ENCODE data around the gene LRP2BP. TPM values are rescaled to one million over a fixed set of nuclear protein-coding genes. Genes with fewer than 3 reads are reported as not detected.
A peak's percentile ranks its signal among the peaks of the same experiment; 100 is the strongest.

The LRP2BP gene
- total RNA-seq, 3 donors from 2014 or later = 0.96 to 2.3 (median 1.6) TPM

GRCh38 chr4:185404031-185404430 lies 8.3 kb upstream of the LRP2BP start:
- no peak overlapping the region for H3K27ac ChIP-seq
- no peak overlapping the region for H3K4me3 ChIP-seq
- no peaks in the 10 kb centered on the region for H3K9me3 ChIP-seq
- intact Hi-C loops (cut with DNase I; ENCODE audit: low total_unique reads) = no loop called here
- no peaks in the 10 kb centered on the region for H3K4me1 ChIP-seq
- DNase-seq (ENCODE audit: low spot score in 2 of 2) = no peak
- H3K27me3 ChIP-seq = no peaks in the 10 kb centered on the region
- TF ChIP-seq POLR2A (IDR thresholded peaks at IDR 0.05) (no peak), CTCF (IDR thresholded peaks at IDR 0.05) (no peak)
- no peaks in the 10 kb centered on the region for H3K36me3 ChIP-seq

- H3K27me3 ChIP-seq = no peaks in the 10 kb centered on the region
- intact Hi-C loops (cut with DNase I; ENCODE audit: low total_unique reads) = loop anchor here (10.0 kb wide), 1 partner anchor 195 kb away; the partner anchor contains the start of genes CFAP97 and SNX25
These were observed 3.7 kb upstream of the LRP2BP start for GRCh38 chr4:185399466-185399865.

GRCh38 chr4:185398618-185399017 lies 2.9 kb upstream of the LRP2BP start:
- Histone ChIP-seq H3K4me1 (no peaks in the 10 kb centered on the region), H3K4me3 (no peak overlapping the region), H3K36me3 (no peaks in the 10 kb centered on the region), H3K9me3 (no peaks in the 10 kb centered on the region), H3K27ac (peak overlapping the region in 1 of 2 donors; percentile 30), H3K27me3 (no peaks in the 10 kb centered on the region)
- intact Hi-C loops (cut with DNase I; ENCODE audit: low total_unique reads) = loop anchor here (10.0 kb wide), 1 partner anchor 194 kb away; the partner anchor contains the start of genes CFAP97 and SNX25
- no peak for DNase-seq (ENCODE audit: low spot score in 2 of 2)
- no peak for TF ChIP-seq POLR2AphosphoS5 (IDR thresholded peaks at IDR 0.05)
- TF ChIP-seq CTCF (IDR thresholded peaks at IDR 0.05) = no peak
- TF ChIP-seq POLR2A (IDR thresholded peaks at IDR 0.05) = no peak

More at GRCh38 chr4:185399466-185399865, 3.7 kb upstream of the LRP2BP start:
- H3K27ac ChIP-seq = peak overlapping the region in 1 of 2 donors; percentile 22
- no peaks in the 10 kb centered on the region for H3K9me3 ChIP-seq
- H3K36me3 ChIP-seq = no peaks in the 10 kb centered on the region
- no peak overlapping the region for H3K4me3 ChIP-seq
- no peak for DNase-seq (ENCODE audit: low spot score in 2 of 2)
- TF ChIP-seq POLR2AphosphoS5 (IDR thresholded peaks at IDR 0.05) (no peak), CTCF (IDR thresholded peaks at IDR 0.05) (no peak), POLR2A (IDR thresholded peaks at IDR 0.05) (no peak)
- no peaks in the 10 kb centered on the region for H3K4me1 ChIP-seq

- DNase-seq (ENCODE audit: low spot score in 2 of 2) = peak; percentile 63 to 77
- TF ChIP-seq CTCF (IDR thresholded peaks at IDR 0.05) (peak in 1 of 3 donors; percentile 50), POLR2AphosphoS5 (IDR thresholded peaks at IDR 0.05) (peak in 1 of 3 donors; percentile 35), POLR2A (IDR thresholded peaks at IDR 0.05) (no peak)
- no peaks in the 10 kb centered on the region for H3K27me3 ChIP-seq
- H3K4me1 ChIP-seq = no peaks in the 10 kb centered on the region
- no peaks in the 10 kb centered on the region for H3K9me3 ChIP-seq
- H3K27ac ChIP-seq = peak within 1 kb of the TSS; percentile 99 to 100
- H3K36me3 ChIP-seq = no peaks in the 10 kb centered on the region
- intact Hi-C loops (cut with DNase I; ENCODE audit: low total_unique reads) = loop anchor here (10.0 kb wide), 1 partner anchor 192 kb away; the partner anchor contains the start of genes CFAP97 and SNX25
- peak within 1 kb of the TSS; percentile 76 to 89 (median 86) for H3K4me3 ChIP-seq
These were observed 1.1 kb upstream of the LRP2BP start, which contains the start of gene ANKRD37 for GRCh38 chr4:185396724-185397385. Gene ANKRD37, plus strand, starts transcription at chr4:185396841. Its CDS starts 83 bp downstream, at chr4:185396924.

Measured in breast epithelium (tissue), 4 donors.